Glutamatergic neuron (in vitro differentiated cells): ENCODE data around the gene TMEM170B. TPM values are rescaled to one million over a fixed set of nuclear protein-coding genes. Genes with fewer than 3 reads are reported as not detected.

Source experiments
- DNase-seq: peaks from one replicate; pipeline ENCODE4 v3.0.0; 2022
- H3K27ac Mint-ChIP-seq: one replicate; pipeline ENCODE4 v1.8.0; 2020; ENCODE audit warnings: mild to moderate bottlenecking, mixed read lengths, inconsistent platforms; ENCODE audit not compliant: unreplicated experiment
- H3K27me3 Mint-ChIP-seq: one replicate; pipeline ENCODE4 v1.8.0; 2020; ENCODE audit warnings: mild to moderate bottlenecking, moderate library complexity, mixed read lengths, inconsistent platforms; ENCODE audit not compliant: unreplicated experiment
- H3K36me3 Mint-ChIP-seq: one replicate; pipeline ENCODE4 v1.8.0; 2020; ENCODE audit warnings: mild to moderate bottlenecking, mixed read lengths, inconsistent platforms; ENCODE audit not compliant: unreplicated experiment
- H3K4me1 Mint-ChIP-seq: one replicate; pipeline ENCODE4 v1.8.0; 2020; ENCODE audit warnings: mild to moderate bottlenecking, low read depth, mixed read lengths, inconsistent platforms; ENCODE audit not compliant: unreplicated experiment
- H3K4me3 Mint-ChIP-seq: one replicate; pipeline ENCODE4 v1.8.0; 2020; ENCODE audit warnings: mild to moderate bottlenecking, mixed read lengths, inconsistent platforms; ENCODE audit not compliant: unreplicated experiment
- H3K9me3 Mint-ChIP-seq: one replicate; pipeline ENCODE4 v1.8.0; 2020; ENCODE audit warnings: mild to moderate bottlenecking, moderate library complexity, mixed read lengths, inconsistent platforms; ENCODE audit not compliant: unreplicated experiment
- CTCF ChIP-seq: fragments of 200-600 bp; sonication (generic); IDR thresholded peaks from one replicate; pipeline ENCODE4 v1.5.0; 2021; ENCODE audit not compliant: partially characterized antibody, unreplicated experiment
- total RNA-seq: library from RNA; stranded (reverse); fragmentation: NEBNext Ultra II Directional; extraction: Animal tissue kit (Norgen Biotek cat#: 25700); gene quantifications from one replicate; pipeline ENCODE4 v1.2.1, GENCODE V29; 2021; ENCODE audit not compliant: unreplicated experiment

TMEM170B gene
- total RNA-seq, 1 donor from 2014 or later, result 11.0 TPM

GRCh38 chr6:11601776-11602605, 64.4 kb downstream of the TMEM170B start:
- Mint-ChIP-seq H3K27me3 (peaks cover 2% of the 10 kb centered on the region), H3K4me1 (no peaks in the 10 kb centered on the region), H3K36me3 (no peaks in the 10 kb centered on the region), H3K27ac (no peak overlapping the region), H3K9me3 (no peaks in the 10 kb centered on the region), H3K4me3 (no peak overlapping the region)
- TF ChIP-seq CTCF, result no peak
- DNase-seq, result no peak

- no peaks in the 10 kb centered on the region for H3K27me3 Mint-ChIP-seq
- no peaks in the 10 kb centered on the region for H3K36me3 Mint-ChIP-seq
- no peak for DNase-seq
- no peak overlapping the region for H3K4me3 Mint-ChIP-seq
- no peaks in the 10 kb centered on the region for H3K4me1 Mint-ChIP-seq
- no peaks in the 10 kb centered on the region for H3K9me3 Mint-ChIP-seq
- no peak for TF ChIP-seq CTCF
- no peak overlapping the region for H3K27ac Mint-ChIP-seq
These were observed 66.7 kb downstream of the TMEM170B start for GRCh38 chr6:11604215-11604614.

DNA sequence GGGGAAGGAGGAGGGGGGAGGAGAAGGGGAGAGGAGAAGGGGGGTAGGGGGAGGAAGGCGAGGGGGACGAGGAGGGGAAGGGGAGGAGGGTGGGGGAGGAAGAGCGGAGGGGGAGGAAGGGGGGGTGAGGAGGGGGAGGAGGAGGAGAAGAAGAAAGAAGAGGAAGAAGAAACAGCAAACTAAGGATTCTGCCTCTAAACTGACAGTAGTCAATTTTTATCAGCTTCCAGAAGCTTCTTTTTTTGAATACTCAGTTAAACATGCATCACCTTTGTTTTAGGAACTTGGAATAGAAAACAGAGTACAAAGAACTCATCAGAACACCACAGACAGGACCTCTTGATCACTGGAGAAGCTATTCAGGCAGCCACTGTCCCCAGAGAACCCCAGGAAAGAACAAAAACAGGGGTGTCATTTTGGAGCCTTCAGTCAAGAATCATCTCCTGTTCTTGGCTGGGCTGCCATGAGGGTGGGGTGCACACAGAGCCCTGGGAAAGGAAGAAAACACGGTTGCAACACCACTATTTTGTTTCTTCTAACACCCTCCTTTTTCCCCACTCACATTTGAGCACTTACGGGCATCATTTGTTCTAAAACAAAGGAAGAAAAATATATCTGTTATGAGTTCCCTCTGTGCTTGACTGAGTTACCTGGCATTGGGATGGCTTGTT, 67.4 kb downstream of the TMEM170B start:
- Mint-ChIP-seq H3K27me3 (no peaks in the 10 kb centered on the region), H3K9me3 (no peaks in the 10 kb centered on the region), H3K36me3 (no peaks in the 10 kb centered on the region), H3K4me3 (no peak overlapping the region), H3K4me1 (no peaks in the 10 kb centered on the region), H3K27ac (no peak overlapping the region)
- TF ChIP-seq CTCF, result no peak
- DNase-seq, result no peak

GRCh38 chr6:11605507-11605905, 68.0 kb downstream of the TMEM170B start:
- DNase-seq, result no peak
- H3K4me3 Mint-ChIP-seq, result no peak overlapping the region
- no peaks in the 10 kb centered on the region for H3K27me3 Mint-ChIP-seq
- H3K4me1 Mint-ChIP-seq, result no peaks in the 10 kb centered on the region
- no peak overlapping the region for H3K27ac Mint-ChIP-seq
- H3K36me3 Mint-ChIP-seq, result no peaks in the 10 kb centered on the region
- TF ChIP-seq CTCF, result no peak
- peaks cover under 1% of the 10 kb centered on the region for H3K9me3 Mint-ChIP-seq

DNA sequence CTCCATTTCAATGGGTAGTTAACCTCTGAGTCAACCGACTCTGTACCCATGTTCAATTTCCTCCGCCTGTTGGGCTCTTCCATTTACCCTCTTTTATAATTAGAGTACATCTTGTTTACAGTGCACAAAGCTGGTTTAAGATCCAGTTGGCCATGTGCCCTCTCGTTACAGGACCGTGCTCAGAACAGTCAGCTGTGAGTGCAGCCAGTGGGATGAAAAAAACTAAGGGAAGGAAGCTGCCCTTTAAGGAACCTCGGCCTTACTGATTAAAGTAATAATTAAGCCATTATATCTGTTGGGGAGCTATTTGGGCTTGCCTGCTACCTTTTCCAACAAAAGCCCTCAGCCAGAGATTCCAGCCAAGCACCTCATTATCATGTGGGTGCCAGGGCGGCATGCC, 68.8 kb downstream of the TMEM170B start:
- H3K9me3 Mint-ChIP-seq, result peaks cover 2% of the 10 kb centered on the region
- H3K4me1 Mint-ChIP-seq, result no peaks in the 10 kb centered on the region
- DNase-seq, result no peak
- TF ChIP-seq CTCF, result no peak
- H3K4me3 Mint-ChIP-seq, result no peak overlapping the region
- no peaks in the 10 kb centered on the region for H3K27me3 Mint-ChIP-seq
- H3K27ac Mint-ChIP-seq, result no peak overlapping the region
- no peaks in the 10 kb centered on the region for H3K36me3 Mint-ChIP-seq
